GM21526 (cell line): Measurements from ENCODE around the gene DES.

Experiments used
- ATAC-seq: cut with Tn5 transposase; IDR thresholded peaks from one replicate; pipeline ENCODE4 v1.9.1; 2021; ENCODE audit warnings: moderate library complexity; ENCODE audit not compliant: unreplicated experiment, low FRiP score

DES gene

DNA sequence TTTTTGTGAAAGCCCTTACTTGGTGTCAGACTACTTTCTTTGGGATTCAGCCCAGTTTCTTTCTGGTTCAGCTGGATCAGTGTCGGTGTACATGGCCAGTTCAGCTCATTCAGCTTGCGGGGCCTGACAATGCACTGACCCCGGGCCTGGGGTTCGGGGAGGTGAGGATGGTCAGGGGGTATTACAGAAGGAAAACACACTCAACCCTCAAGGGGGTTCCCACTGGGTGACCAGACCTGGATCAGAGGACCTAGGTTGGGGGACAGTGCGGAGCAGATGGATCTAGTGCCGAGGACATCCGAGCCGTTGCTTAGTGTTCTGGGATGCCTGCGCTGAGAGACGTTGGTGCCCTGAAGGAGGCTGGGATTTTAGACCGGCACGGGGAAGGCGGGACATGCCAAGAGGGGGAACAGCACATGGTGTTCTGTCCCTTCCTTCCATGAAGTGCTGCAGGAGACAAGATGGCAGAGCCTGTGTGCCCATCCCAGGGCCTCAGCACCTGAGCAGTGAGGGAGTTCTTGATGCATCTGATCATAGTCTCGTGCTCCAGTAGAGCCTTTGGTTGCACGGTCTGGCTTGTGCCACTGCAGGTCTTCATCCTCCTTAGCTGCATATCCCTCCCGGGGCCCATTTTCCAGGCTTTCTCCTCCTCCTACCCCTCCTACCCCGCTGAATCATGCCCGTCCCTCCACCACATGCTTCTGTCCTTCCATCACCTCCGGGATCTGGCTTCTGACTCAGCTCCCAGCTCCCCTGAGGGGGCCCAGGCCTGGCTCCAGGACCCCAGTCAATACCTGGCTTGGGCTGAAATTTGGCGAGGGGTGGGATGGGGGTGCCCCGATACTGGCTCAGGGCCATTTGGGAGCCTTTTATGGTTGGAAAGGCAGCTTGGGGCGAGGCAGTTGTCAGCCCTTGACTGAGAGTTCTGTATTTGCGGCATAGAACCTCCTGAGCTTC lies 34.5 kb downstream of the DES start:
- ATAC-seq = no peak

DNA sequence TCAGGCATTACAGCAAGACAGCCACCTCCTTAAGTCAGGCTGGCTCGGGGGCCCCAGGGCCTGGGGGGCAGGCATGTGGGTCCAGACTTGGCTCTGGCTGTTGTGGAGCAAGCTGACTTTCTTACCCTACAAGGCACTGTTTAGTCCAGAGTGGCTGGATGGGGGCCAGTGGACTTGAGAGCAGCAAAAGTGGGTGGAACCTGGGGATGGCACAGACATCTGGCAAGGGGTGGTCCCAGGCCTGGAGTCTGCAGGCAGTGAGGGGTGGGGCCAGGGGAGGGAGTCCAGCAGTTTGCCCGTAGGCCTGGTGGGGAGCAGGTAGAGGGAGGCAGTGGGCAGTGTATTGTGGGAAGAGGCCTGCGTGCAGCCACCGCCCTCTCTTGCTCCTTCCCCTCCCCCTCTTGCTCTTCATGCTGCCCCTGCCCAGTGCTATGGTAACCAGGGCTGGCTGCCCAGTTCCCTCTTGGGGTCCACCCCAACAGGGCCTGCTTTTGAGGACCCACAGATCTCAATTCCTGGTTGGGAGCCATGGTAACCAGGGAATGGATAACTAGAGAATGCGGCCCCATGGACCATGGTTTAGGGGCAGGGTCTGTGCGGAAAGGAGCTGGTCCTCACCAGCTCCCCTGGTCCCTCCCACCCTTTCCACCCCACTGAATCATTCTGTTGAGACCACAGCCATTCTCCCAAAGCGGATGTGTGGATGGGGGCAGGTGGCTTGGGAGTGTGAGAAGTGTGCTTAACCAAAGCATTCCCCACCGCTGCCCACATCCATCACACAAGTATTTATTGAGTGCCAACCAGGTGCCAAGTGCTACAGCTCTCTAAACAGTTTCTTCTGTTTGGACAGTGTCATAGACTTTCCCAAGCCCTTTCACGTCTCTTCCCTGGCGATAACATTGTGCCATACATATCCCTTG lies 35.8 kb downstream of the DES start:
- ATAC-seq = no peak

DNA sequence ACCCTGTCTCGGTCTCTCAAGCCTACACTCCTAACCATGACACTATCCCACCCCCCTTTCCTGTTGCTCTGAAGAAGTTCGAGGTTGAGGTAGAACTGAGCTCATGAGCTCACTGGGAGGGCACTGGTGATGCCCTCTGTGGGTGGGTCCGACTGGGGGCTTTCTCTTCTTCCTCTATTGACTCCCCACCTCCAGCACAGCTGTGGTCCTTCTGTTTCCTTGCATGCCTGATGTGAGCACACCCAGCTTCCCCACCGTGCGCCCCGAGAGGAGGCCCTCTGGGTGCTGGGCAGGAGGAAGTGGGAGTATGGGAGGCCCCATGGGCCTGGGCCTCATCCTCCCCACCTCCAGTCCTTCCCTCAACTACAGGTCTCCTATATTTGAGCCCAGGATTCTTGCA lies 37.4 kb downstream of the DES start:
- ATAC-seq = no peak

DNA sequence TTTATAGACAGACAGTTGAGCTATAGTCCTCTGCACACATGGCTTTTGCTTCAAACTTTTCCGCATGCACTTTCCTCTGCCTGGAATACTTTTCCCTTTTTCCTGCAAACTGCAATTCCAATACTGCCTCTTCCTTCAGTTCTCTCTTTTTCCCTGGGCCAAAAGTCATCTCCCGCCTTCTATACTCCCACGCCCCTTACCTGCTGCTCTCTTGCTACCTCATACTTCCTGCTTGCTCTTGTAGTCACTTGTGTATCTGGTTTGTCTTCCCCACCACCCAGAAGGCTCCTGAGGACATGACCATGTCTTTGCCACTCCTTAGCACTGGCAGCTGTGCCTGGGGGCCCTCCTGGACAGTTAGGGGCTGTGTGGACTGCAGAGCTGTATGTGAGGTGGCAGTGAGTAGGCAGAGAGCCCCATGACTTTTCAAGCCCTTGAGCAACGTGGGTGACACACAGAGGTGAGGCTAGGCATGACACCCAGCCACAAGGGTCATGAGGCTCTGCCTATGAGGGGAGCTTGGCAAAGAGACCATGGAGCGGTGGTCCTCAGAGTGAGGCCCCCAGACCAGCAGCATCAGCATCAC lies 39.7 kb downstream of the DES start:
- ATAC-seq = peak; percentile 57

DNA sequence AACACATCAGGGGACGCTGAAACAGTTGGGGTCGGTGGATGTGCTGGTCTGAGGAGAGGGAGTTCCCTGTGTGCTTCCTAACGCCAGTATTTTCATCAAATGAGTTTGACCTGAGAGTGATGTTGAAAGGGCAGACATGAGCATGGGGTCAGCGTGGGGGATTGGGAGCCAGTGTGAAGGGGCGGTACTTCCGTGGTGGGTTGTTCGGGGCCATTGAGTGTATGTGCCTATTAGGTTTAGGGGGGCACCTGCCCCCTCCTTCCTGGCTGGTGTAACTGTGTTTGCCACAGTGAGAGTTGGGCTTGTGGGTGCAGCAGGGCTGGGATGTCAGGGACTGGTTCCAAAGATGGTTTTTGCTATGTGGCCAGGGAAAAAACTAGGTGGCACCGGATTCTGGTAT lies 40.8 kb downstream of the DES start:
- ATAC-seq = no peak

DNA sequence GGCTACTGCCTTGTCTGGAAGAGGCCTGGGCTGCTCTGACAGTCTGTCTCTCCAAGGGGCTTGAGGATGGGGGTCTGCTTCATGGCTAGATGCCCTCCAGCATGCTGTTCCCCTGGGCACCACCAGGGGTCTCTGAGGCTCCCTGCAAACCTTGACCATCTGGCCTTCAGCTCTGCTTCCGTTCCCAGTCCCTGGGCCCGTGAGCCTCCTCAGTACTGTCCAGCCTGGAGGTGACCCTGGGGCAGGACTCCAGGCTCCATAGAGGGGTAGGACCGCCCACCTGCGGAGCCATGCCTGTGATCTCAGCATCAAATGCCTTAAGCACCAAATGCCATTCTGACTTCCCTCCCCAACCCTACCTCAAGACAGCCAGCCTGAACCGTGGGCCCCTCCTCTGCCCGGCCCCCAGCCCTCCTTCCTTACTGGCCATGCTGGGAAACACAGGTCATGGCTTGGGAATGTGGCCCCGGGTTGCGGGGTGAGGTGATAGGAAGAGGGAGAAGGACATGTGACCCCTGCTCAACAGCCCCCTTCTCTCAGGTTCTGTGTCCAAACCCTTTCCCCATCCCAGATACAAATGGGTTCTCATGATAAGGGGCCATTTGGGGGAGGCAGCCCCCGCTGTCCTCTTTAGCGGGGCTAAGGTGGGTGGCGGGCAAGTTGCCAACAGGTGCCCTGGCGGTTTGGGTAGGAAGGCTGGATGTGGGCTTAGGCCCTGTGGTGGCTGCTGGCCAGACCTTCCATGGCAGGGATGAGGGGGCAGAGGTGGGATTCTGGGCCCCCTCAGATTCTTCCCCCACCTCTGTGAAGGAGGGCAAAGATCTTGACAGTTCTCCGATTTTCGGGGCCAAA lies 41.5 kb downstream of the DES start:
- ATAC-seq = peak; percentile 67

DNA sequence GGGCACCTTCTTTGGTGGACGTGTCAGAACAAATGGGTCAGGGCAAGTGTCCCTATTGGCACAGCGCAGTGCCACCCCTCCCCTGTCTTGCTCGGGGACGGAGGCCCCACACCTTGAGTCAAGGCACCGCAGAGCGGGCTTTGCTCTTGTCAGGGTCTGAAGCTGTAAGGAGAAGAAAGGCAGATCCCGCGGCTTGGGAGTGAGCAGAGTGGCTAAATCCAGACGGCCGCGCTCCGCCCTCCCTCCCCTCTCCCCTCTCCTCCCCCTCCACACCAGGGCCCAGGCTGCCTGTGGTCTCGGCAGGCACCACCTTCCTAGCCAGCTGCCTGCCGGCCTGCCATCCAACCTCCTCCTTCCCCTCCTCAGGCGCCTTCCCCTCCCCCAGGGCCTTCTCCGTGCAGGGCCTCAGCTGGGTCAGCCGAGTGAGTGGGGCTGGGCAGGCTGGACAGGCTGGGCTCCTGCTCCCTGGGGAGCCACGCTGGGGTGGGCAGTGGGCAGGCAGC lies 42.3 kb downstream of the DES start:
- no peak for ATAC-seq

DNA sequence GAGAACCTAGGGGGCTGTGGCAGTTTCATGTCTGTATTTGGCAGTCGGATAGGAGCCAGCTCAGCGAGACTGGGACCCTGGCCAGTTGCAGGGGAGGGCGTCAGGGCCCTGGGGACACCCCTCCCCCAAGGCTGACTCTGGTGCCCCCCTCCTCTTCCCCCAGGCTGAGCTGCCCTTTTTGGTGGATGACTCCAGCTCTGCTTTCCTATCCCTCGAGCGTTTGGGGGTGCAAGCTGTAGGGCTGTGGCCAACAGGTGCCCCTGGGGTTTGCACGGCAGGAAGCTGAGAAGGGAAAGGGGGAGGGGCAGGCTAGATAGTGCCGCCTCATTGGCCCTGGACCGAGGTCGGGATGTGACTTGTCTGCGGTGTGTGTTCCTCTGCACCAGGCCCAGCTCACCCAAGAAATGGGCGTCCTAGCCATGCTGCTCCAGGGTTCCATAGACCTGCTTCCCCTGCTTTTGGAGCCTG lies 42.9 kb downstream of the DES start:
- ATAC-seq = no peak

DNA sequence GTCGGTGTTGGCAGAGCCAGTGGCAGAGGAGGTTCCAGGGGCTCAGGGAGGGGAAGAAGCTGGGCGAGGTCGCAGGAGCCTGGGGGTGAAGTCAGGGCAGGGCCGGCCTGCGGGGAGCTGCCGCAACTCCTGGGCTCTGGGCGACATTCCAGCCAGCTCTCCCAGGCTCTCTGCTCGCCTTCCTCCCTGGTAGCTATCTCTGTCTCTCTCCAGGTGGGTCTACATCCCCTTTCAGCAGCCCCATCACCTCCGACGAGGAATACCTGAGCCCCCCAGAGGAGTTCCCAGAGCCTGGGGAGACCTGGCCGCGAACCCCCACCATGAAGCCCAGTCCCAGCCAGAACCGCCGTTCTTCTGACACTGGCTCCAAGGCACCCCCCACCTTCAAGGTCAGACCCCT lies 43.5 kb downstream of the DES start:
- no peak for ATAC-seq

DNA sequence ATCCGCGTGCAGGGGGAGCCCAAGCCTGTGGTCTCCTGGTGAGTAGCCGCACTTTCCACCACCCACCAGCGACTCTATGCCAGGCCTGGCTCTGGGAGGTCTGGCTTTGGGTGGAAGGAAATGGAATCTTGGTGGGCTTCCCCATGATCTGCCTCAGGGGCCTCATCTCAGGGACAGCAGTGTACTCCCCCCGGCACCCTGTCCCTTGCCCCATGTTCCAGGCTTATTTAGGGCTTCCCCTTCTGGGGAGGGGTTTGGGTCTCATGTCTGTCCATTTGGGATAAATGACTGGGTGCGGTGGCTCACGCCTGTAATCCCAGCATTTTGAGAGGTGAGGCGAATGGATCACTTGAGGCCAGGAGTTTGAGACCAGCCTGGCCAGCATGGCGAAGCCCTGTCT lies 44.2 kb downstream of the DES start:
- ATAC-seq = no peak

DNA sequence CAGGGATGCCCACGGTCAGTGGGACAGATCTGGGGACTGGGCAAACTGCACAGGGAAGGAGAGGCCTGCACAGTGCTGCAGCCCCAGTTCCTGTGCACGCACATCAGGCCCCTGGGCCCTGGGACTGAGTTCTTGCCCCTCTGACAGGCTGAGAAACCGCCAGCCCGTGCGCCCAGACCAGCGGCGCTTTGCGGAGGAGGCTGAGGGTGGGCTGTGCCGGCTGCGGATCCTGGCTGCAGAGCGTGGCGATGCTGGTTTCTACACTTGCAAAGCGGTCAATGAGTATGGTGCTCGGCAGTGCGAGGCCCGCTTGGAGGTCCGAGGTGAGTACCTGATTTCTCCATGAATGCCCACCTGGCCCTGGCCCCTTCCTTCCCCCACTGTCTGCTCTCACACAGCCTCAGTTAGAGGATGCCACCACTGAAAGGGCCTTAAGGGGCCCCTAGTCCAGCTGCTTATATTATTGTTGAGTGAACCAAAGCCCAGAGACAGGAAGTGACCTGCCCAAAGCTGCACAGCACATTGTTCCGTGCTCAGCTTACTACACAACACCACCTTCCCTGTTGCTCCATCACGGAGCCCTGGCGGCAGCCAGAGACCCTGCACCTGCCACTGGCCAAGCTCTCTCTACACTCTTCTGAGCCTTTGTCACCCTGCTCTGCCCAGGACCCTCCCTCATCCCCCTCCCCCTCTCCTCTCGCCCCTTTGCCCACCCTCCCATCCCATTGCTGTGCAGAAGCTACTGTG lies 46.3 kb downstream of the DES start:
- ATAC-seq = no peak

DNA sequence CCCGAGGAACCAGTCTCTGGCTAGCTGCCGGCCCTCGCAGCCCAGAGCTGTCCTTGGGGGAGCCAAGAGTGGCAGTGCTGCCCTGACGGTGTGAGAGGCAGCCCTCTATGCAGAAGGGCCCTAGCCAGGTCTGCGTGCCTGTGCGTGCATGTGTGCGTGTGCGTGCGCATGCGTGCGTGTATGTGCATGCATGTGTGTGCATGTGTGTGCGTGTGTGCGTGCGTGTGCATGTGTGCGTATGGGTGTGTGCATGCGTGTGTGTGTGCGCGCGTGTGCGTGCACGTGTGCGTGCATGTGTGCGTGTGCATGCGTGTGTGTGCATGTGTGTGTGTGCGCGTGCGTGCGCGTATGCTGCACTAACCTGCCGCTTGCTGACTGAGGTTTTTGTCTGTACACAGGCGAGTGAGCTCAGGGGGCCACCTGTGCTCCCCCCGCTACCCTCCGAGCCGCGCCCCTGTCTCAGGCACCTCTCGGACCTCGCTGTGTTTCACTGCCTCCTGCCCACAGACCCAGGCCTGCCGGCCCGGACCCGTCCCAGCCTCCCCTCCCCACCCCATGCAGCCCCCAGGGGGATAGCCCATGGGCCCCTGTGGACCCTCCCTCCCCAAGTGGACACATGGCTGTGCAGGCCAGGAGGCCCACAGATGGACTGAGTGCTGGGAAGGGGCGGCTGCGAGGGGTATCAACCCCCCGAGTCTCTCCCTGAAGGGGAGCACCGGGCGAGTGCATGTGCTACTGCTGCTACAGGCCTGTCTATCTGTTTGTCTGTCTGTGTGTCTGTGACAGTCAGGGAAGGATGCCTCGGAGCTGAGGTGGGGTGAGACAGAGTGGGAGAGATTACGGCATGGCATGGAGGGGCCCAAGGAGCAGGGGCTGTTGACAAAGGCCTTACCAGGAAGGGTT lies 47.7 kb downstream of the DES start:
- no peak for ATAC-seq

DNA sequence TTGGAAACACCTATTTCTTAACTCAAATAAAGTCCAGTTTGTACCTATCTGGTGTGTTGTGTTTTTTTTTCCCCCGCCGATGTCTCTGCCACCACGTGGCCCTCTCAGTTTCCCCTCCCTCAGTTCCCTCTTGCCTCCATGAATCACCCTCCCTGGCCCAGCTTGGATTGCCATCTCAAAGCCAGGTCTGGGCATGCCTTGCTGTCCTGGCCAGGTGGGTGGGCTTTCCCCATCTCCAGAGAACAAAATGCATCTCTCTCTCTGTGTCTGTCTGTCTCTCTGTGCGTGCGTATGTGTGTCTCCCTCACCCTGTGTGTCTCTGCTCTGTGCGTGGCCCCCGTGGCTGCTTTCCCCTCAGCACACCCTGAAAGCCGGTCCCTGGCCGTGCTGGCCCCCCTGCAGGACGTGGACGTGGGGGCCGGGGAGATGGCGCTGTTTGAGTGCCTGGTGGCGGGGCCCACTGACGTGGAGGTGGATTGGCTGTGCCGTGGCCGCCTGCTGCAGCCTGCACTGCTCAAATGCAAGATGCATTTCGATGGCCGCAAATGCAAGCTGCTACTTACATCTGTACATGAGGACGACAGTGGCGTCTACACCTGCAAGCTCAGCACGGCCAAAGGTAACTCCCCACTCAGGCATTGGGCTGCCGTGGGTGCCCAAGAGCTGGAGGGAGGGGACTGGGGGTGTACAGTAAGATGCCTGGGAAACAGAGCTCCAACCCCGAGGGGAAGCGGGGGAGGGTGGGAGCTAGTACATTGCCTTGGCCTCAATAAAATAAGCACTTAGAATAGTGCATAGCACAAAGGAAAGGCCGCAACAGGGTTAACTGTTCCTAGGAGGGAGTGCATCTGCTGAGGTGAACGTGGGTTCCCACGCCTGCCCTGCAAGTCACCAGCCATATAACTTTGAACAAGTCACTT lies 48.9 kb downstream of the DES start:
- no peak for ATAC-seq

DNA sequence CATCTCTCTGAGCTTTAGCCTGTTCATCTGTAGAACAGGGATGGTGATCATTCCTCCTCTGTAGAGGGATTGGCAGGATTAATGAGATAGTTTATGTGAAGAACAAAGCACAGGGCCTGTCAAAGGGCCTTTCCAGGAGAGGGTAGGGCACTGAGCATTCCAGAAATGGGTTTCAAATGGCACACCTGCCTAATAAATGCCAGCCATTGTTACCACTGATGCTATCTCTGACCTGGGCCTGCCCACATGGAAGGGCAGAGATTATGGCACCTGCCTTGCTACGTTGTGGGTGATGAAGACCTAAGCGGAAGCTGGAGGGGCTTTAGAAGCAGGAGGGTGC lies 49.5 kb downstream of the DES start:
- no peak for ATAC-seq

DNA sequence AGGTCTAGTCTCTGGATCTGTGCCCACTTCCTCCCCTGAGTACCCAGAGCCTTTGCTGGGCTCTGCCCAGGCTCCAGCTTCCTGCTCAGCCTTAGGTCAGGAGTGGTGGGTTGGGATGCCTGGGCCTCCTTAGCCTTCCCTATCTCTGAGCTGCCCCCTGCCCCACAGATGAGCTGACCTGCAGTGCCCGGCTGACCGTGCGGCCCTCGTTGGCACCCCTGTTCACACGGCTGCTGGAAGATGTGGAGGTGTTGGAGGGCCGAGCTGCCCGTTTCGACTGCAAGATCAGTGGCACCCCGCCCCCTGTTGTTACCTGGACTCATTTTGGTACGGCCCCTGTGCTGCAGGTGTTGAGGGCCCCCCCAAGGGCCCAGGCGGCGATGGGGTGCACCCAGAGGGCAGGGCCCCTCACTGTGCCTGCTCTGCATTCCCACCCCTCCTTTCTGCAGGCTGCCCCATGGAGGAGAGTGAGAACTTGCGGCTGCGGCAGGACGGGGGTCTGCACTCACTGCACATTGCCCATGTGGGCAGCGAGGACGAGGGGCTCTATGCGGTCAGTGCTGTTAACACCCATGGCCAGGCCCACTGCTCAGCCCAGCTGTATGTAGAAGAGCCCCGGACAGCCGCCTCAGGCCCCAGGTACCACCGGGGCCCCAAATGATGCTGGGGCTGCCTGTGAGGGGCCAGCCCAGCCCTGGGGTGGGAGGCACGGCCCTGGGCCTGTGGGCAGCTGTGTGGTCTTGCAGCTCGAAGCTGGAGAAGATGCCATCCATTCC lies 50.4 kb downstream of the DES start:
- no peak for ATAC-seq

DNA sequence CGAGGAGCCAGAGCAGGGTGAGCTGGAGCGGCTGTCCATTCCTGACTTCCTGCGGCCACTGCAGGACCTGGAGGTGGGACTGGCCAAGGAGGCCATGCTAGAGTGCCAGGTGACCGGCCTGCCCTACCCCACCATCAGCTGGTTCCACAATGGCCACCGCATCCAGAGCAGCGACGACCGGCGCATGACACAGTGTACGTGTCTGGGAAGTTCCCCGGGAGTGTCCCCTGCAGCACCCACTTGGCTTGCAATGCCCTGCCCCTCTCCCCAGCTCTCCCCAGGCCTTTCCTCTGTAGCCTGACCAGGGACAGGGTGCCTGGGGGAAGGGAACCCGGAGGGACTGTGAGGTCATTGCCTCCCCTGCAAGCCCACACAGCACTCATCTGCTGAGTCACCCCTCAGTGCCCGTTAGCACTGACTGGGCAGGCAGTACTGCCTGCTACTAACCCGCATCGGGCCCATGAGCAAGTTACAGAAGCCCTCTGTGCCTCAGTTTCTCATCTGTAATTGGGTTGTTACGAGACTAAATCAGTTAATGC lies 51.1 kb downstream of the DES start:
- no peak for ATAC-seq
